AG10803 (cell line): ENCODE data around the gene PITPNC1.
A peak's percentile ranks its signal among the peaks of the same experiment; 100 is the strongest.

Experiments used
- DNase-seq: peaks from one replicate; pipeline ENCODE4 v3.0.0; 2010; ENCODE audit warnings: low read depth
- H3K4me3 ChIP-seq: 2 replicates; pipeline ENCODE4 v1.5.1; 2011; ENCODE audit warnings: mild to moderate bottlenecking, low read length, control low read depth
- CTCF ChIP-seq: conservative IDR thresholded peaks from 2 replicates; pipeline ENCODE4 v1.5.1; 2011; ENCODE audit warnings: mild to moderate bottlenecking, low read length, control low read depth, inconsistent platforms

PITPNC1 gene

DNA sequence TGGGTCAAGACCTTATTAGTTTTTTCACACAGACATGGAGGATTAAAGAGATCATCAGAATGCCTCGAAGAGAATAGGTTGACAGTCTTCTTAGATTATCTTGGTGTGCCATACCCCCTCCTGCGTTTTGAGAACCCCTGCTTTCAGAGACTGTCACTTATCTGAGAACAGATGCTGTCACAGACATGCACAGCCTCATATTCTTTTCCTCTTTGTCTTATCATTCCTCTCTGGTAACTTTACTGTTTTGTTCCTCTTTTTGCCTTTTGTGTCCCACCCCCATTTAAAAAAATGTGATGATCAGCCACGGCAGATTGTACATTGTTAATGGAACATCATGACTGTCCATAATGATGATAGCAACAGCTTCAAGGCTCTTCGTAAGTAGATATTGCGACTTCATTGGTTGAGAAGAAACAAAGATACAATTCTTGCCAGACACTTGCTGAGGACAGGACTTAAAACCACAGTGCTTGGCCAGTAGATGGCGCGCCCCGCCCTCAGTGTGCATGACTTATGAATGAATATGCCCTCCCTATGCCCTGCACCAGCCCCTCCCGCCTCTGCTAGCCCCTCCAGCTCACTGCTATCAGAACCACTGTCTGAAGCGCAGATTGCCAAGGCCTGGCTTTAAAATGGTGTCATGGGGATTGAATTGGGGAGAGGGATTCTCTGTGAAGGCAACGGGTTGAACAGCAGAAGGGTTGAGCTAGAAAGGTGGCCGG is 2.6 kb upstream of the PITPNC1 start:
- TF ChIP-seq CTCF, result peak; percentile 84
- peak; percentile 87 for DNase-seq
- H3K4me3 ChIP-seq, result no peak overlapping the region

GRCh38 chr17:67375054-67375427 is 2.0 kb upstream of the PITPNC1 start:
- TF ChIP-seq CTCF, result no peak
- no peak for DNase-seq
- H3K4me3 ChIP-seq, result no peak overlapping the region

DNA sequence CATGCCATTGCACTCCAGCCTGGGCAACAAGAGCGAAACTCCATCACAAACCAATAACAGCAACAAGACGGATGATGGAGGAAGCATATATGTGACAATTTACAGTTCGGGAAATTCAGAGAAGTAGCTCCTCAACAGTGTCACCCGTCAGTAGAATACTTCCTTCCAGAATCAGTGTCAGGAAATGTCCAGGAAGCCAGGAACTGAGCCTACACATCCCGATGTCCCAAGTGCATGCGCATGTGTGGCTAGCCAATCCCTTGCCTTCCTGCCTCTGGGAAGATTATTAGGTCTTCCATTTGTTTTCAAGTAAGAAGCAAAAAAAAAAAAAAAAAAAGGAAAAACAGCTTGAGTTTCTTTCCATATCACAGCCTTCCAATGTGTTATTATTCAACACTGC is 1.4 kb upstream of the PITPNC1 start:
- no peak for TF ChIP-seq CTCF
- no peak overlapping the region for H3K4me3 ChIP-seq
- peak; percentile 26 for DNase-seq

GRCh38 chr17:67376415-67376736 is 705 bp upstream of the PITPNC1 start:
- TF ChIP-seq CTCF, result no peak
- DNase-seq, result peak; percentile 89
- H3K4me3 ChIP-seq, result peak overlapping the region; percentile 81

GRCh38 chr17:67377488-67378453 is 690 bp downstream of the PITPNC1 start:
- peak overlapping the region; percentile 81 for H3K4me3 ChIP-seq
- TF ChIP-seq CTCF, result no peak; the same call in 1 of the 2 replicates
- peak; percentile 50 for DNase-seq

- peak; percentile 31; the same call in 1 of the 2 replicates for TF ChIP-seq CTCF
- peak overlapping the region; percentile 81 for H3K4me3 ChIP-seq
- DNase-seq, result peak; percentile 74
Observed at GRCh38 chr17:67378454-67379250, 1.6 kb downstream of the PITPNC1 start.
